HG03432 (cell line): ENCODE results near the gene RTL10.
A peak's percentile ranks its signal among the peaks of the same experiment; 100 is the strongest.

Experiments used
- ATAC-seq: cut with Tn5 transposase; IDR thresholded peaks from one replicate; pipeline ENCODE4 v1.9.1; 2021; ENCODE audit warnings: mild to moderate bottlenecking, moderate library complexity; ENCODE audit not compliant: unreplicated experiment

The RTL10 gene

DNA sequence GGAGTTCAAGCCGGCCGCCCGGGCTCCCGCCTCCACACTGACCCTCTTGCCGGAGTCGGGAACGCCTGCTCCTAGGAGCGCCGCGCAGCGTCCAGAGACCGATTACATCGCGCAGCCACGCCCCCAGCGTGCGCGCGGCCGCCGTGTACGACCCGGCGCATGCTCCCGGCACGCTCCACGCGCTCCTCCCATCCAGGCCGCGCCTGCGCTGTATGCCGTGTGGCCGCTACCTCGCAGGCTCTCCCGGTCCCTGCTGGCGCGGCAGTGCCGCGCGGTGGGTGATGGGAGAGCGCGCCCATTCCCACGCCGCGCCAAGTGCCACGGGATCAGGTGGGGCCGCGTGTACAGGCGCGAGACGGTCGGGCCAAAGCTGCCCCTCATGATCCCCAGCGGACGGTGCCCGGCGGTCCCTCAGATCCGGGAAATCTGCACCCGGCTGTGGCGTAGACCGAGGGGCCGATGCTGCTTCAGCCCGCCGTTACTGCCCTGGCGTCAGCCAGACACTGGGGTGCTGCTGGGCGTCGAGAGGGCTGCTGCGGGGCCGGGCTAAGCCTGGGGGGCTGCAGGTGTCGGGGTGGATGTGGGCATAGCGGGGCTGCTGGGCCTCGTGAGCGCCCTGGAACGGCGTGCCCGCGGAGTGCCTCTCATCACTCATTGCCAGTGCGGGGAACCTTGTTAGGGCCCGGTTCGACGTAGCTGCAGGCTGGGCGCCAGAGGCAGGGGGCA lies at the start of gene RTL10, which contains the start of gene GNB1L:
TSS of gene RTL10 (minus strand) at position 97 of the 726 bp plus-strand sequence. CDS start 2,613 bp downstream, outside the sequence.
TSS of gene GNB1L (minus strand) at position 97 of the 726 bp plus-strand sequence. CDS start 33,519 bp downstream, outside the sequence.
- ATAC-seq, result peak; percentile 84

- ATAC-seq, result no peak
These were observed 49.6 kb upstream of the RTL10 start for GRCh38 chr22:19904174-19904856.

GRCh38 chr22:19903513-19903912 lies 48.8 kb upstream of the RTL10 start:
- no peak for ATAC-seq

DNA sequence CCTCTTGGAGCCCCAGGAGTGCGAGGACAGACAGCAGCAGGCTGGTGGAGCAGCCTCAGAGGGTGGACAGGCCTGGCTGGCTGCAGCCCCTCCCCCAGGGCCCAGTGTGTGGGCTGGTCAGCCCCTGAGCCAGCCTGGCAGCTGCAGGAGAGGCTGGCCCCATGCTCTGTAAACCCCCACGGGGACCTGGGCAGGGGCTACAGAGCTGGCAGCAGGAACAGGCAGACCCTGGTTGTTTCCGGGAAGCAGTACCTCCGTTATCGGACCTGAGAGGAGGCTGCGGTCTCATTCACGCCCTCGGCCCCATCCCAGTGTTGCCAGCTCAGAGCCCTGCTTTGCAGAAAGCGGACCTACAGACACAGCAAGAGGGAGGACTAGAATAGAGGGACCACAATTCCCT lies 48.4 kb upstream of the RTL10 start:
- ATAC-seq, result no peak

- ATAC-seq, result no peak
These were observed 47.6 kb upstream of the RTL10 start for GRCh38 chr22:19902245-19902715.

- ATAC-seq, result no peak
These were observed 47.0 kb upstream of the RTL10 start for GRCh38 chr22:19901577-19902244.

DNA sequence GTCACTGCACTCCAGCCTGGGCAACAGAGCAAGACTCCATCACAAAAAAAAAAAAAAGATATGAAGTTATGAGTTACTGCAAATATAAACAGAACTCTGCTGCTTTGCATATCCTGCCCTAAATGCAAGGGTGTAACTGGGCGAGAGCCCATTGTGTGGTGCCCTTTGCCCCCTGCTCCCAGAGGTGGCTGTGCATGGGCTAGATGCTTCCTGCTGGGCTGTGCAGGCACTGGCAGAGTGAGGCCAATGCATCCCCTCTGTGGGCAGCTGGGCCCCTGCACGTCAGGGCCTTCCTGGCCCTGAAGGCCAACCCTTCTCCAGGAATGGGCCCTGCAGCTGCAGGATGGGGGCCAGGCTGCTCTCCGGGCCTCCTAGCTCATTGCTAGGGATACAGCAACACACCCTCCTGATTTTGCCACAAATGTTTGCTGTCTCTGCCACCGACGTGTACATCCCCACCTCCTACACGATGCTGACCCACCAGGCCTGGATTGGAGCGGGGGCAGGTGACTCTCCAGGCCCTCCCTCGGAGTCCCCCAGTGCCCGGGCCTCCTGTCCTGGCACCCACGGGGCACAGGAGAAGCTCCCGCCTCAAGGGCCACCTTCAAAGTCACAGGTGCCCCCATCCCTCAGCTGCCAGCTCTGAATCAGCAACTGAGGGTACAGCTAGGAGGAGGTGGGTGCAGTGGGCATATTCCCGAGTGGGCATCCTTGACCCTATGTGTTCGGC lies 46.2 kb upstream of the RTL10 start:
- no peak for ATAC-seq

DNA sequence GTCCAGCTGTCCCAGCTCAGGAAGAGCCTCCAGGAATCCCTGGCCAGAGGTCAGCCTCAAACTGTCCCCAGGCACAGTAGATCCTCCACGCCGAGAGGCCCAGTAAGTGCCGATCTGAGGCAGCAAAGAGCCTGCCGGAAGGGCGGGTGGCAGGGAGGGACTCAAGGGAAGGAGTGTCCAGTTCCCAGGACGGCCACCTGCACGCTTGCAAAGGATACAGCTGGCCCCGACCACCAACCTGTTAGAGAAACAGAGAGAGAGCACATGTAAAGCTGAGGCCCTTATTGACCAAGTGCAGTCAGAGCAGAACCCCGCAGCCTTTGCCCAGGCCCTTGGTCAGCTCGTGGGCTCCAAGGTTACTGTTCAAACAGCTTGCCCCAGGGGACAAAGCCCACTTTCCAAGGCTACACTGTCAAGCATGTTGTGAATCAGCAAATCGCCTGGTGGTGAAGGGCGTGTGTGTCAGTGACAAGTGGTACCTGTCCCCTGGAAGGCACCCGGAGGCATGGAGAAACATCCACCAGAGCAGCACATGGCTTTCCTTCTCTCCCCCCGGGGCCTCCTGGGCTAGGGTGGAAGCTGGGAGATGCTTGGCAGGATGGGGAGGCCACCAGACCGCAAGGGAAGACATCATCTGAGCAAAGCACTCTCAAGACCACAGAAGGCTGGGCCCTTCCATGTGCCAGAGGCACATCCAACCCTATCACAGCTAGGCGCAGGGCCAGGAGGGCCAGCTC lies 44.3 kb upstream of the RTL10 start:
- no peak for ATAC-seq

DNA sequence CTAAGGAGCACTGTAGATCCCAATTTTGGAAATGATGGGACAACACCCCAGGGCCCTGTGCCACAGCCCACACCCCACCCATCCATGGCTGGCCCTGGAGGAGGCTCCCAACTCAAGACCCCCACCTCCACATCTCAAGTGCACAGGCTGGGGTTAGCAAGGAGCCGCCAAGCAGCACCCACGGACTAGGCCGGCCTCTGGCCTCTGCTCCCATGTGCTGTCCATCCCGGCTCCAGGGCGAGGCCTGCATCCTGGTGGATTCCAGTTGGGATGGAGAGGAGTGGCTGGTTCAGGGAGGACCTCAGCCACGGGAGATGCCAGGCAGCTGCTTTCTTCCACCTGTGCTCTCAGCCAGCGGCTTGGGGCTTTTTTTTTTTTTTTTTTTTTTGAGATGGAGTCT lies 43.5 kb upstream of the RTL10 start:
- no peak for ATAC-seq

GRCh38 chr22:19897726-19898125 lies 43.1 kb upstream of the RTL10 start:
- no peak for ATAC-seq

DNA sequence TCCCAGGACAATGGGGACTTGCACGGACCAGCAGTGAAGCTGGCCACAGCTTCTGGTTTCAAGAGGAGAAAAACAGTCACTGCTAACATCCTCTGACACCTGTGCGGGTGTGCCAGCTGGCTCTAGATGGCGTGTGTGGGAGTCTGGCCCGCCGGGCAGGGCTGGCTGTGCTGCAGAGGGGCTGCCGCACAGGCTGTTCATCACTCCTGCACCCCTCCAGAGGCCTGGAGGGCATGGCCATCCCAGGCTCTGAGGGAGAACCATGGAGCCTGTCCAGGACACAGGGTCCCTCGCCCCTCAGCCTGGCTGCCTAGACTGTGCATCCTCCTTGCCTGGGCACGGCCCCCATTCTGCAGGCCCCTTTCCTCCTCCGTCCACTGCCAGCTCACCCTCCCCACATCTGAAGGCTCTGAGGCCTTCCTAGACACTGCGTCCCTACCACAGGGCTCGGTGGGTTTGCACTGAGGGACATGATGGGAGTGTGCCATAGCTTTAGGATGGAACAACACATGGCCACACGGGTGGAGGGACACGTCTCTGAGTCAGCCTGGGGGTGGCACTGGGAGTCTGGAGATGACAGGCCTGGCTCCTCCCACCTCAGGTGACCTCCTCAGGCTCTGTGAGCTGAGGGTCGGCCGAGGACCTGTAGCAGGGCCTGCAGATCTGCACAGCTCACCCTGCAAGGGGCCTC lies 42.1 kb upstream of the RTL10 start:
- ATAC-seq, result no peak

GRCh38 chr22:19895160-19895849 lies 40.6 kb upstream of the RTL10 start:
- ATAC-seq, result no peak

GRCh38 chr22:19893363-19893762 lies 38.7 kb upstream of the RTL10 start:
- no peak for ATAC-seq

- ATAC-seq, result no peak
These were observed 38.3 kb upstream of the RTL10 start for GRCh38 chr22:19892925-19893324.

GRCh38 chr22:19892257-19892879 lies 37.7 kb upstream of the RTL10 start:
- no peak for ATAC-seq

DNA sequence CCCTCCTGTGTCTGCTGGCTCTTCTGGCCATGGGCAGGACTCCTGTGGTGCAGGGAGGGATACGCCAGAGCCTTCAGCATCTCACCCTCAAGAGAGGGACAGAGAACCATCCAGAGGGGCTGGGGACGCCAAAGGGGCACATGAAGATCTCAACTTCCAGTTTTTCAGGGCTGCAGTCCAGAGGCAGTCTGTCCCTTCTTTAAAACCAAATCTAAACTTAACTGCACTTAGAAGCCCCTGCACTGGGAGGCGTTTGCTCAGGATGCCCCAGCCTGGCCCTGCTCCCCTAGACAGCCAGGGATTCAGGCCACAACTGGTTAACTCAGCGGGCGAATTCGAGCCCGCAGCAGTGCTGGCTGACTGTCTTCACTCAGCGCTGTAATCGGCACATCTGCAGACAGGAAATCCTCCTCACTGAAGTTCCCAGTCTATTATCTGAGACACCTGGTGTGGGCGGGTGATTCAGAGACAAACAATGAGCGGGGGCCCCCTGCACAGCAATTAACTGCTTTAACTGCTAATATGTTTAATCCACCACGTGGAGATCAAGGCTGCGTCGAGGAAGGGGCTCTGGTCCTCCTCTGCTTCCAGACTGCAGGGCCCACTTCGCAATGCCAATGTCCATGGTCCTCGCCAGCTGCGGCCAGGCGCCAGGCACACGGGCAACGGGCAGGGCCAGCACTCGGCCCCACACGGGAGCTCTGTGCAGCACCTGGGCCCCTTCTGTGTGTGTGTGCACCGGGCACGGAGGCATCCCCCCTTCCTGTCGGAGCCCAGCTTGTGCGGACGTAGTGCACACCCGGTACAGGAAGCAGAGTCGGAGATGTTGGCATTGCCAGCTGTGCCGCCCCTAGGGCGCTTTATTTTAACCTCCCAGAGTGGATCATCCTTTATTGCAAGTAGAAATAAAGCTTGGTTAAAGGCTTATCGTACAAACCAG lies 36.9 kb upstream of the RTL10 start:
- peak; percentile 61 for ATAC-seq

DNA sequence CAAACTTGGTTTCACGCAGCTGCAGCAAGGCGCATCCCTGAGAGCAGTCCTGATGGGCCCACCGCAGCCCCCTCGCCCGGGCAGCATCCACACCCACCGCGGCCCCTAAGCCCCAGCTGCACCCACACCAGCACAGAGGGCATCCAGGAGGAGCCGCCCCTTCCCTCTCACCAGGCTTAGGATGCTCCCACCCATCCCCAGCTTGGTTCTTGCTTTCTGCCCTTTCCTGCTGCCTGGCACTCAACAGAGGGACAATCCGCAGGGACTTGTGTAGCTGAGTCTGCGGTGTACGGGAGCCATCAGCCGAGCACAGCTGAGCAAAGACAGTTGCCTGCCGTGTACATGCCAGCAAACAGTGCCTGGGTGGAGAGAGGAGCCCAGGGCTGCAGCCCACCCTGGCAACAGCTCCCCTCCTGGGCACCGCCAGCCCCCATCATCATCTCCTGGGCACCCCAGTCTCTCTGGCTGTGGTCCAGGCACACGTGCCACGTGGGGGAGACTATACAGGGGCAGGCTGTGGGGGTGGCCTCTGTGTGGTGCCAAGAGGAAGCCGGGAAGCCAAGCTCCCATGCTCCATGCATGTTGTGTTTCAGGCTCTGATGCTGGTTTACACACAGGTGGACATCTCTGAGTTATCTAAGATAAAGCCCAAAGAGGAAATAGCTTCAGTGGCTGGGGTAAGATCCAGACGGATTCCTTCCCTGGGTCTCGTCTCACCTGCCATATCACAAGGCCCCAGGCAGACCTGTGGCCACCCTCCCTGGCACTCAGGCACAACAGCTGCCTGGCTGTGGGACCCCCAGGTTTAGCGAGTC lies 36.0 kb upstream of the RTL10 start:
- no peak for ATAC-seq
